Astrocyte (in vitro differentiated cells and primary cell): Measurements from ENCODE around the gene SAPCD2. TPM values are rescaled to one million over a fixed set of nuclear protein-coding genes. Genes with fewer than 3 reads are reported as not detected.

ENCODE experiments used
- DNase-seq: peaks from one replicate; pipeline ENCODE4 v3.0.0-alpha.2; 2010; ENCODE audit warnings: low read depth
- FAIRE-seq: peaks from 2 replicates; lab custom pipeline; 2011; peaks lifted over from hg19 to GRCh38; lab: Jason Lieb, UNC
- H2AFZ ChIP-seq: 2 replicates; pipeline ENCODE4 v1.6.0; 2012; ENCODE audit warnings: low read depth, low read length, inconsistent platforms
- H3K27ac ChIP-seq: 2 replicates; pipeline ENCODE4 v1.5.1; 2011; ENCODE audit warnings: low read depth, low read length, inconsistent platforms
- H3K27me3 ChIP-seq: 2 replicates; pipeline ENCODE4 v1.6.0; 2011; ENCODE audit warnings: low read length, inconsistent platforms; ENCODE audit not compliant: insufficient read depth
- H3K36me3 ChIP-seq: 2 replicates; pipeline ENCODE4 v1.5.1; 2011; ENCODE audit warnings: low read length, inconsistent platforms; ENCODE audit not compliant: insufficient read depth
- H3K4me1 ChIP-seq: 2 replicates; pipeline ENCODE4 v1.5.1; 2011; ENCODE audit warnings: low read length, inconsistent platforms; ENCODE audit not compliant: insufficient read depth
- H3K4me2 ChIP-seq: 2 replicates; pipeline ENCODE4 v1.6.0; 2012; ENCODE audit warnings: low read length, inconsistent platforms
- H3K4me3 ChIP-seq: 2 replicates; pipeline ENCODE4 v1.5.1; 2011; ENCODE audit warnings: low read depth, mild to moderate bottlenecking, low read length, inconsistent platforms; ENCODE audit not compliant: insufficient read depth
- H3K79me2 ChIP-seq: 2 replicates; pipeline ENCODE4 v1.6.0; 2012; ENCODE audit warnings: mild to moderate bottlenecking, low read length, inconsistent platforms; ENCODE audit not compliant: insufficient read depth
- H3K9ac ChIP-seq: 2 replicates; pipeline ENCODE4 v1.6.0; 2012; ENCODE audit warnings: mild to moderate bottlenecking, low read length, inconsistent platforms
- H3K9me3 ChIP-seq: 2 replicates; pipeline ENCODE4 v1.5.1; 2012; ENCODE audit warnings: low read depth, mild to moderate bottlenecking, low read length, inconsistent platforms; ENCODE audit not compliant: insufficient read depth
- H4K20me1 ChIP-seq: 2 replicates; pipeline ENCODE4 v1.6.0; 2012; ENCODE audit warnings: low read length, inconsistent platforms; ENCODE audit not compliant: insufficient read depth
- H3K27ac Mint-ChIP-seq: one replicate; pipeline ENCODE4 v1.8.0; 2021; ENCODE audit warnings: mild to moderate bottlenecking, mixed read lengths; ENCODE audit not compliant: unreplicated experiment
- H3K27me3 Mint-ChIP-seq: one replicate; pipeline ENCODE4 v1.8.0; 2021; ENCODE audit warnings: low read depth, mixed read lengths; ENCODE audit not compliant: unreplicated experiment
- H3K36me3 Mint-ChIP-seq: one replicate; pipeline ENCODE4 v1.8.0; 2021; ENCODE audit warnings: low read depth, mixed read lengths; ENCODE audit not compliant: unreplicated experiment
- H3K4me1 Mint-ChIP-seq: one replicate; pipeline ENCODE4 v1.8.0; 2021; ENCODE audit warnings: low read depth, mixed read lengths; ENCODE audit not compliant: unreplicated experiment
- H3K4me3 Mint-ChIP-seq: one replicate; pipeline ENCODE4 v1.8.0; 2021; ENCODE audit warnings: mild to moderate bottlenecking, moderate library complexity, mixed read lengths; ENCODE audit not compliant: unreplicated experiment
- H3K9me3 Mint-ChIP-seq: one replicate; pipeline ENCODE4 v1.8.0; 2021; ENCODE audit warnings: mild to moderate bottlenecking, mixed read lengths; ENCODE audit not compliant: unreplicated experiment
- CTCF ChIP-seq: IDR thresholded peaks from 2 replicates; pipeline ENCODE4 v1.5.1; 2011; ENCODE audit warnings: low read depth, mild to moderate bottlenecking, inconsistent platforms, low read length, moderate library complexity; ENCODE audit not compliant: insufficient read depth
- EZH2 ChIP-seq: IDR thresholded peaks from 2 replicates; pipeline ENCODE4 v1.6.1; 2012; ENCODE audit warnings: mild to moderate bottlenecking, low read length, inconsistent platforms; ENCODE audit not compliant: insufficient read depth
- total RNA-seq: library from RNA; stranded (reverse); gene quantifications from 2 replicates; pipeline ENCODE4 v1.2.1, GENCODE V29; 2021

Gene SAPCD2
- total RNA-seq, 1 donor from 2014 or later: 0.43 TPM

- Mint-ChIP-seq H3K27ac (no peak overlapping the region), H3K9me3 (no peaks in the 10 kb centered on the region), H3K4me3 (peak overlapping the region; percentile 14), H3K36me3 (peaks cover 3% of the 10 kb centered on the region), H3K4me1 (no peaks in the 10 kb centered on the region), H3K27me3 (peaks cover 28% of the 10 kb centered on the region)
- TF ChIP-seq EZH2 (no peak), CTCF (no peak)
- Histone ChIP-seq H2AFZ (no peak overlapping the region), H3K9me3 (no peaks in the 10 kb centered on the region), H3K4me3 (no peak overlapping the region), H3K27ac (no peak overlapping the region), H3K4me2 (no peak overlapping the region), H3K36me3 (no peaks in the 10 kb centered on the region), H3K27me3 (no peaks in the 10 kb centered on the region), H3K9ac (no peak overlapping the region), H3K79me2 (peaks cover 8% of the 10 kb centered on the region), H3K4me1 (peaks cover 16% of the 10 kb centered on the region), H4K20me1 (peaks cover 8% of the 10 kb centered on the region)
- FAIRE-seq (no peak), DNase-seq (no peak)
Observed at GRCh38 chr9:137073992-137074399, 3.6 kb upstream of the SAPCD2 start.

- H3K36me3 Mint-ChIP-seq: peaks cover 3% of the 10 kb centered on the region
- no peaks in the 10 kb centered on the region for H3K4me1 Mint-ChIP-seq
- Histone ChIP-seq H3K9ac (peak overlapping the region; percentile 27), H3K9me3 (no peaks in the 10 kb centered on the region), H2AFZ (peak overlapping the region; percentile 75), H3K27ac (no peak overlapping the region), H3K27me3 (no peaks in the 10 kb centered on the region), H3K4me1 (peaks cover 9% of the 10 kb centered on the region), H4K20me1 (peaks cover 14% of the 10 kb centered on the region), H3K4me3 (no peak overlapping the region), H3K4me2 (peak overlapping the region; percentile 86), H3K79me2 (no peaks in the 10 kb centered on the region), H3K36me3 (no peaks in the 10 kb centered on the region)
- H3K27me3 Mint-ChIP-seq: peaks cover 29% of the 10 kb centered on the region
- FAIRE-seq (no peak), DNase-seq (no peak)
- TF ChIP-seq CTCF: no peak
- TF ChIP-seq EZH2: no peak
- H3K9me3 Mint-ChIP-seq: no peaks in the 10 kb centered on the region
- no peak overlapping the region for H3K27ac Mint-ChIP-seq
- H3K4me3 Mint-ChIP-seq: peak overlapping the region; percentile 71
Observed at GRCh38 chr9:137071282-137071681, 925 bp upstream of the SAPCD2 start.

GRCh38 chr9:137070906-137071275, 534 bp upstream of the SAPCD2 start:
- Mint-ChIP-seq H3K27ac (no peak overlapping the region), H3K4me3 (peak overlapping the region; percentile 71), H3K9me3 (no peaks in the 10 kb centered on the region), H3K4me1 (no peaks in the 10 kb centered on the region), H3K36me3 (peaks cover 3% of the 10 kb centered on the region), H3K27me3 (peaks cover 26% of the 10 kb centered on the region)
- peak overlapping the region; percentile 61 for H3K4me3 ChIP-seq
- TF ChIP-seq CTCF: no peak
- TF ChIP-seq EZH2: no peak
- H3K27ac ChIP-seq: no peak overlapping the region
- peak overlapping the region; percentile 86 for H3K4me2 ChIP-seq
- DNase-seq (no peak), FAIRE-seq (no peak)
- no peaks in the 10 kb centered on the region for H3K79me2 ChIP-seq
- peaks cover 9% of the 10 kb centered on the region for H3K4me1 ChIP-seq
- peak overlapping the region; percentile 27 for H3K9ac ChIP-seq
- H2AFZ ChIP-seq: peak overlapping the region; percentile 75
- no peaks in the 10 kb centered on the region for H3K27me3 ChIP-seq
- H4K20me1 ChIP-seq: peaks cover 14% of the 10 kb centered on the region
- no peaks in the 10 kb centered on the region for H3K9me3 ChIP-seq
- H3K36me3 ChIP-seq: no peaks in the 10 kb centered on the region
